ENCODE data around the gene GRIPAP1. TPM values are rescaled to one million over a fixed set of nuclear protein-coding genes. Genes with fewer than 3 reads are reported as not detected.

The GRIPAP1 gene
- total RNA-seq, 2 experiments from 2014 or later = 81.8 to 82.7 TPM

DNA sequence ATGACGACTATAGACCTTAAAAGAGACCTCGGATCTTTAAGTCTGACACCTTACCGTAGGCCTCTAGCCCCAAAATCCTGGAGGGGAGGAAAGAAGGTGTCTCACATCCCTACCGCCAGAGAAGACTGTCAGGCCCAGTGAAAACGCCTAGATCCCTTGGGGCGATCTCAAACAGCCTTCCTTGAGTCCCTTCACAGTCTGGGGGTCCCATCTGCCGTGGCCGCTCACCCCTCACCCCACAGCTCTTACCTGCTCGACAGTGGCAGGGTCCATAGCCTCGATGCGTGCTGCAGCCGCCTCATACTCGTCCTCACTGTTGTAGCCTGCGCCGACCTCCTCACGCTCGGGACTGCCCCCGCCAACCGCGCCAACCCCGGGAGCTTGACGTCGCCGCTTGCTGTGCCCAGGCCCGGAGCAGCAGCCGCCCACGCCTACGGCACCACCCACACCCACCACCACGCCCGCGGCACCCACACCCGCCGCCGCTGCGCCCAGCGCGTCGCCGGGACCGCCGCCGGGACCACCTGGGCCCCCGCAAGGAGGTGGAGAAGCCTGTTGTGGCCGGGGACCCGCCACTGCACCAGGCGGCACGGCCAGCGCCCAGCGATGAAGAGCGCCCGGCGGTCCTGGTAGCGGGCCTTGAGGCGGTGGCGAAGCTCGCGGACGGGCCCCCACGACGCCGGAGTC is 45.2 kb downstream of the GRIPAP1 start:
- H3K4me1 Mint-ChIP-seq (ENCODE audit: low read depth) = peaks cover 46% of the 10 kb centered on the region
- ChIA-PET CTCF (interaction anchor here (1.2 to 2.6 kb wide), 3 partner anchors 11 to 85 kb away, joined by 3 to 7 read pairs (median 6); no protein-coding TSS in a partner anchor), POLR2A (interaction anchor here (0.7 to 3.2 kb wide), 7 partner anchors 12 to 156 kb away, joined by 3 to 21 read pairs (median 6); partner anchors contain the start of genes PQBP1, SLC35A2 and TIMM17B)

GRCh38 chrX:48948589-48948988 is 53.5 kb downstream of the GRIPAP1 start:
- Mint-ChIP-seq H3K4me3 (no peak overlapping the region), H3K27me3 (ENCODE audit: low read depth) (no peaks in the 10 kb centered on the region), H3K36me3 (ENCODE audit: low read depth) (peaks cover 12% of the 10 kb centered on the region), H3K27ac (no peak overlapping the region), H3K4me1 (ENCODE audit: low read depth) (peaks cover 47% of the 10 kb centered on the region), H3K9me3 (ENCODE audit: insufficient read depth) (no peaks in the 10 kb centered on the region)
- DNase-seq = no peak
- CTCF ChIA-PET = interaction anchor here (1.3 to 1.9 kb wide), 2 partner anchors 8 to 33 kb away, joined by 3 to 6 read pairs; no protein-coding TSS in a partner anchor
- ATAC-seq = no peak
- POLR2A ChIA-PET = interaction anchor here (0.9 to 1.3 kb wide), 2 partner anchors 10 to 37 kb away, joined by 3 to 5 read pairs; partner anchors contain the start of gene SLC35A2

More for the DNA sequence above, 45.2 kb downstream of the GRIPAP1 start:
- Mint-ChIP-seq H3K9me3 (ENCODE audit: insufficient read depth) (no peaks in the 10 kb centered on the region), H3K4me3 (peak overlapping the region; percentile 79), H3K27ac (peak overlapping the region; percentile 81), H3K27me3 (ENCODE audit: low read depth) (no peaks in the 10 kb centered on the region), H3K36me3 (ENCODE audit: low read depth) (peaks cover 17% of the 10 kb centered on the region)
- DNase-seq (peak; percentile 42), ATAC-seq (peak; percentile 11)

- no peaks in the 10 kb centered on the region for H3K27me3 Mint-ChIP-seq (ENCODE audit: low read depth)
- CTCF ChIA-PET = interaction anchor here (0.6 to 1.8 kb wide), 13 partner anchors 8 to 297 kb away, joined by 3 to 11 read pairs (median 5); partner anchors contain the start of genes HDAC6, PQBP1, SLC35A2 and TIMM17B
- H3K9me3 Mint-ChIP-seq (ENCODE audit: insufficient read depth) = no peaks in the 10 kb centered on the region
- DNase-seq = peak; percentile 61
- ATAC-seq = peak; percentile 58
- POLR2A ChIA-PET = interaction anchor here (0.7 to 1.5 kb wide), 2 partner anchors 34 to 55 kb away, joined by 3 to 4 read pairs; partner anchors contain the start of gene SLC35A2
- peaks cover 21% of the 10 kb centered on the region for H3K36me3 Mint-ChIP-seq (ENCODE audit: low read depth)
- H3K4me1 Mint-ChIP-seq (ENCODE audit: low read depth) = peaks cover 56% of the 10 kb centered on the region
- H3K4me3 Mint-ChIP-seq = no peak overlapping the region
- peak overlapping the region; percentile 55 for H3K27ac Mint-ChIP-seq
Observed at GRCh38 chrX:48945517-48946348, 56.3 kb downstream of the GRIPAP1 start.

DNA sequence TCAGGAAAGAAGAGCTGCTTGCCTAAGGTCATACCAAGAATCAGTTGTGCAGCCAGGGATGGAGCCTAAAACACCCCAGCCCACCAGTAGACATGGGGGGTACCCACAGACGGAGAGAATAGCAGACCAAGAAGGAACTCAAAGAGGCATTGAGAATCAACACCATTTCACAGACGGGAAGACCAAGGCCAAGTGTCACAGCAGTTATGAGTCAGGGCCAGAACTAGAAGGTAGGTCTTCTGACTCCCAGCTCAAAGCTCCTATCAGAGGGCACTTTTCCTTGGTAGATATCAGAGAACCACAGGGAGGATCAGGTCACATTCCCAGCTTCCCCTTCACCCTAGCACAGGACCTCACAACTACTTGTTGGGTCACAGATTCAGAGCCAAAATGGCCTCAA is 59.2 kb downstream of the GRIPAP1 start:
- DNase-seq (no peak), ATAC-seq (no peak)
- no peaks in the 10 kb centered on the region for H3K9me3 Mint-ChIP-seq (ENCODE audit: insufficient read depth)
- POLR2A ChIA-PET = interaction anchor here (1.0 to 7.2 kb wide), 6 partner anchors 10 to 45 kb away, joined by 3 to 93 read pairs (median 7); partner anchors contain the start of genes OTUD5, PQBP1, SLC35A2 and TIMM17B
- peak overlapping the region; percentile 80 for H3K27ac Mint-ChIP-seq
- H3K4me3 Mint-ChIP-seq = no peak overlapping the region
- H3K27me3 Mint-ChIP-seq (ENCODE audit: low read depth) = no peaks in the 10 kb centered on the region
- H3K4me1 Mint-ChIP-seq (ENCODE audit: low read depth) = peaks cover 76% of the 10 kb centered on the region
- H3K36me3 Mint-ChIP-seq (ENCODE audit: low read depth) = peaks cover 28% of the 10 kb centered on the region
- CTCF ChIA-PET = interaction anchor here (1.0 to 1.9 kb wide), 4 partner anchors 9 to 31 kb away, joined by 3 to 6 read pairs (median 4); partner anchors contain the start of gene SLC35A2

DNA sequence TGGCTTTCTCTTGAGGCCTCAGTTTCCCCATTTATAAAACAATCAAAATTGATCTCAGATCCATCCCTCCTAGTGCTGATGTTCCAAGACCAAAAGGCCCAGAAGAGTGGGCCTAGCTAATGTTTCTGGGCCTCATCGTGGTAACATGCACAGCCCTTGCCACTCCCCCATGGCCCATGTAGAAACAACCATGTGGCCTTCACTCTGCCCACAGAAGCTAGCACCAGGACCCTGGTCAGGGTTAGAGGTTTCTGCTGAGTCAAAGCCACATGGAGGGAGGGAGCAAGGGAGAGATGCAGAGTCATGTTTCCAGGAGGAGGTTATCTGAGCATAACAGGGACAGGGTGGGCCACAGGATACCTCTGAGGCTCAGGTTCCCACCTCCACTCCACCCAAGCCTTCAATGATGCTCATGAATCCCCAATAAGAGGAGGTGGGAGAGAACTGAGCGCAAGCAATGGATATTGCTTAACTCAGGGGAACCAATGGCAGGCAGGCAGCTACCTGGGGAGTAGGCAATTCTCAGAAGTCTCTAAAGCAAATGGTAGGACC is 61.6 kb downstream of the GRIPAP1 start:
- ChIA-PET CTCF (interaction anchor here (0.6 to 2.0 kb wide), 10 partner anchors 9 to 256 kb away, joined by 3 to 7 read pairs (median 3); partner anchors contain the start of genes PQBP1, SLC35A2 and TIMM17B), POLR2A (interaction anchor here (0.6 to 7.2 kb wide), 12 partner anchors 13 to 244 kb away, joined by 3 to 126 read pairs (median 4); partner anchors contain the start of genes HDAC6, OTUD5, PIM2 and PQBP1)
- no peak for ATAC-seq
- H3K4me1 Mint-ChIP-seq (ENCODE audit: low read depth) = peaks cover 85% of the 10 kb centered on the region
- peak; percentile 29 for DNase-seq
- peaks cover 43% of the 10 kb centered on the region for H3K36me3 Mint-ChIP-seq (ENCODE audit: low read depth)
- peak overlapping the region; percentile 88 for H3K27ac Mint-ChIP-seq
- no peak overlapping the region for H3K4me3 Mint-ChIP-seq
- H3K27me3 Mint-ChIP-seq (ENCODE audit: low read depth) = no peaks in the 10 kb centered on the region
- no peaks in the 10 kb centered on the region for H3K9me3 Mint-ChIP-seq (ENCODE audit: insufficient read depth)

GRCh38 chrX:48939524-48940228 is 62.4 kb downstream of the GRIPAP1 start:
- peaks cover 51% of the 10 kb centered on the region for H3K36me3 Mint-ChIP-seq (ENCODE audit: low read depth)
- peak overlapping the region; percentile 75 for H3K4me3 Mint-ChIP-seq
- ChIA-PET CTCF (interaction anchor here (0.6 to 1.4 kb wide), 8 partner anchors 13 to 255 kb away, joined by 3 to 4 read pairs (median 3); partner anchors contain the start of genes PQBP1 and TIMM17B), POLR2A (interaction anchor here (0.8 to 7.2 kb wide), 12 partner anchors 14 to 333 kb away, joined by 3 to 126 read pairs (median 4); partner anchors contain the start of genes OTUD5, PIM2, PQBP1 and SLC35A2)
- H3K4me1 Mint-ChIP-seq (ENCODE audit: low read depth) = peaks cover 90% of the 10 kb centered on the region
- peak overlapping the region; percentile 88 for H3K27ac Mint-ChIP-seq
- no peaks in the 10 kb centered on the region for H3K9me3 Mint-ChIP-seq (ENCODE audit: insufficient read depth)
- no peaks in the 10 kb centered on the region for H3K27me3 Mint-ChIP-seq (ENCODE audit: low read depth)
- DNase-seq = peak; percentile 39
- ATAC-seq = peak; percentile 29

DNA sequence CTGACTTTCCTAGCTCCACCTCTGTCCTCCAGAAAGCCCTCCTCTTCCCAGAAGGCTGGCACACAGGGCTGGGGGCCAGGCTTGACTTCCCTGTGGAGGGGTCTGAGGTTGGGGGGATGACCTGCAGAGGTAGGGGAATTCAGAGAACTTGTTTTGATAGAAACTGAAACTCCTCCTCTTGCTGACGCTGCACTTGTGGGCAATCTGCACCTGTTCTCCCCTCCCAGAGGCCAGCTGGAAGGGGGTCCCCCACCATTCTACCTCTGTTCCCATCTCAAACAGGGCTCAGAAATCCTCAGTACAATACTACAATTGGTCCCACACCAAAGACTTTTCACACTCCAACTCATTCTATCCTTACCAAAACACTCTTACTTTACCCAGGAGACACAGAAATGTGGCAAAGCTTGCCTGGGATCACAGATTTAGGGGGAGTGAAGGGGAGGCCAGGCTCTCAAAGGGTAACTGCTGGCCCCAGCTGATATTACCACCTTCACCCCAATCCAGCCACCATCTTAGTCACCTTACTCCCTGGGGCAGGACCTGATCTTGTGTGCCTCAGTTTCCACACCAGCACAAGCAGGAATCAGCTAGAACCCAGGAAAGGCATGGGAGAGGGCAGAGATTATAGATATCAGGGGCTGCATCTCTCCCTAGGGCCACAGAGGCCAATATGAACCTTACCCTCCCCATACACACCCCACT is 63.2 kb downstream of the GRIPAP1 start:
- ChIA-PET CTCF (interaction anchor here (0.7 to 3.0 kb wide), 7 partner anchors 8 to 255 kb away, joined by 3 to 23 read pairs (median 4); partner anchors contain the start of gene SLC35A2), POLR2A (interaction anchor here (0.8 to 7.2 kb wide), 7 partner anchors 19 to 334 kb away, joined by 3 to 126 read pairs (median 4); partner anchors contain the start of genes OTUD5, PIM2, PQBP1 and SLC35A2)
- Mint-ChIP-seq H3K4me1 (ENCODE audit: low read depth) (peaks cover 92% of the 10 kb centered on the region), H3K4me3 (peak overlapping the region; percentile 75), H3K27me3 (ENCODE audit: low read depth) (no peaks in the 10 kb centered on the region), H3K9me3 (ENCODE audit: insufficient read depth) (no peaks in the 10 kb centered on the region), H3K36me3 (ENCODE audit: low read depth) (peaks cover 57% of the 10 kb centered on the region), H3K27ac (peak overlapping the region; percentile 88)
- peak; percentile 71 for DNase-seq
- peak; percentile 20 for ATAC-seq

DNA sequence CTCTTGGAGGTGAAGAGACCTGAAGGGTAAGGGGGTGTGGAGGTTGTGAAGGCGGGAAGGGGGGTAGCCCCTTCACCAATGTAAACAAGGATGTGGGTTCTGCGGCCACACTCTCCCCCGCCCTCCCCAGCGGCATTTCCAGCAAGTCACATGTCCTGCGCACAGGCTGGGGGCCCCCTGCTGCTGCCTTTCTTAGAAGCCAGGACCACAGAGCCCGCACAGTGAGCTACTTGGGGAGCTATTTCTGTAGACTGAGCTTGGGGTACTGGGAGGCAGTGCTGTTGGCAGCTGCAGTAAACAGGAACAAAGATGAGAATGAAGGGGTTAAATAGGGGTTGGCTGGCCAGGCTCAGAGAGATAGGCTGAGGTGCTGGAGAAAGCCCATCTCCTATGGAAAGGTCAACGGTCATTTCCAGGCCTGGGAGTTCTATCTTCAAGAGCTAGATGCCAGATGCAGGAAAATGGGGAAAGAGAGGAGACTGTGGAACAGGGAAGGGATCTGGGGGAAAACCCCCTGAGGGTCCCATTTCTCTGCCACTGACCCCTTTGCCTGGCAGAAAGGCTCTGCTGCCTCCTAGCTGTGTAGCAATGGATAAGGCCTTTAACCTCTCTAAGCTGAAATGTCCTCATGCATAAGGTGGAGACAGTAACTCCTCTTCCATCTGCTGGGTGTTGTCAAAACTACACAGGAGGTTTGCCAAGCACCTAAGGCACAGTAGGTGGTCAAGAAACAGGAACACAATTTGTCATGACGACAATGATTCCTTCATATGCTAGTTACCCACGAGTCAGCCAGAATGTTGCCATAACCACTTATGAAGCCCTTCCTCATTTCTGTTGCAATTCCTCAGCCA is 64.8 kb downstream of the GRIPAP1 start:
- peaks cover 81% of the 10 kb centered on the region for H3K4me1 Mint-ChIP-seq (ENCODE audit: low read depth)
- ChIA-PET POLR2A (interaction anchor here (0.6 to 7.2 kb wide), 10 partner anchors 10 to 260 kb away, joined by 3 to 126 read pairs (median 6); partner anchors contain the start of genes GRIPAP1, PIM2, PQBP1 and SLC35A2), CTCF (interaction anchor here (0.9 to 3.0 kb wide), 10 partner anchors 9 to 289 kb away, joined by 3 to 23 read pairs (median 4); partner anchors contain the start of genes HDAC6 and SLC35A2)
- peak overlapping the region; percentile 88 for H3K27ac Mint-ChIP-seq
- peaks cover 56% of the 10 kb centered on the region for H3K36me3 Mint-ChIP-seq (ENCODE audit: low read depth)
- ATAC-seq (peak; percentile 78), DNase-seq (peak; percentile 93)
- peak overlapping the region; percentile 75 for H3K4me3 Mint-ChIP-seq
- H3K9me3 Mint-ChIP-seq (ENCODE audit: insufficient read depth) = no peaks in the 10 kb centered on the region
- no peaks in the 10 kb centered on the region for H3K27me3 Mint-ChIP-seq (ENCODE audit: low read depth)

DNA sequence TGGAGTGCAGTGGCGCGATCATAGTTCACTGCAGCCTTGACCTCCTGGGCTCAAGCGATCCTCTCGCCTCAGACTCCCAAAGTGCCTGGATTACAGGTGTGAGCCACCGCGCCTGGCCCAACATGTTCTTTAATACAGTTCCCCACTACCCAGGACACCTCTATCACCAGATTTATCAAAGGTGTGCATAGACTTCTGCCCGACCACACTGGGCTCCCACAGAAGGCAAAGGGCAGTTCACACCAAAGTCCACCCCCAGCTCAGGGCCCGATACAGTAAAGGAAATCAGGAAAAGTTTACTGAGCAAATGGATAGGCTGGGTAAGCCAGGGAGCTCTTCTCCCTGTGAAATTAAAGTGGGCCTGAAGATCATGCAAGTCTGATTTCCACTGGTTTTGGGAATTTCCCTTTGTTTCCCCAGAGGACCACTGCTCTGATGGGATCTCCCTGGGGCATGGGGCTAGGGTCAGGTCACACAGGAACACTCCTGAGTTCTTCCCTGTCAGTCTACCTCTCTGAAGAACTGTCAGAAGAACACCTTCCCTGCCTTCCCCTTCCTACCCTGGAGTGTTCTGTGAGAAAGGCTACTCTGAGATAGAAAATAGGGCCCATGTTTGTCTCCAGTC is 65.5 kb downstream of the GRIPAP1 start:
- Mint-ChIP-seq H3K27me3 (ENCODE audit: low read depth) (no peaks in the 10 kb centered on the region), H3K4me1 (ENCODE audit: low read depth) (peaks cover 74% of the 10 kb centered on the region), H3K9me3 (ENCODE audit: insufficient read depth) (no peaks in the 10 kb centered on the region), H3K36me3 (ENCODE audit: low read depth) (peaks cover 50% of the 10 kb centered on the region), H3K4me3 (no peak overlapping the region), H3K27ac (peak overlapping the region; percentile 88)
- POLR2A ChIA-PET = interaction anchor here (0.6 to 7.2 kb wide), 11 partner anchors 9 to 1100 kb away, joined by 3 to 126 read pairs (median 3); partner anchors contain the start of genes GRIPAP1, PIM2, PQBP1 and SLC35A2
- CTCF ChIA-PET = interaction anchor here (0.8 to 3.0 kb wide), 8 partner anchors 10 to 288 kb away, joined by 3 to 23 read pairs (median 4); partner anchors contain the start of gene HDAC6
- no peak for DNase-seq
- no peak for ATAC-seq
